Loucy (cell line): ENCODE measurements around the gene PCMTD2.

Experiments
- H2AFZ ChIP-seq: fragments of 200-600 bp; sonication (generic); 2 replicates; pipeline ENCODE4 v1.6.0; 2016; ENCODE audit warnings: antibody characterized with exemption, mild to moderate bottlenecking, low read length, moderate library complexity
- H3F3A ChIP-seq: fragments of 200-600 bp; 2 replicates; pipeline ENCODE4 v1.6.0; 2016; ENCODE audit warnings: antibody characterized with exemption, low read depth, mild to moderate bottlenecking
- H3K27me3 ChIP-seq: fragments of 200-600 bp; sonication (generic); 2 replicates; pipeline ENCODE4 v1.6.1; 2014; ENCODE audit warnings: low read length, mild to moderate bottlenecking; ENCODE audit not compliant: insufficient read depth, poor library complexity, severe bottlenecking
- H3K36me3 ChIP-seq: fragments of 200-600 bp; sonication (generic); 2 replicates; pipeline ENCODE4 v1.6.1; 2016; ENCODE audit warnings: low read length; ENCODE audit not compliant: insufficient read depth
- H3K4me1 ChIP-seq: fragments of 200-600 bp; sonication (generic); 2 replicates; pipeline ENCODE4 v1.5.1; 2014; ENCODE audit warnings: low read length, mild to moderate bottlenecking; ENCODE audit not compliant: insufficient read depth, poor library complexity, severe bottlenecking
- H3K4me2 ChIP-seq: fragments of 200-600 bp; sonication (generic); 2 replicates; pipeline ENCODE4 v1.6.0; 2014; ENCODE audit warnings: antibody characterized with exemption, low read length, low read depth, mild to moderate bottlenecking; ENCODE audit not compliant: poor library complexity, severe bottlenecking
- H3K4me3 ChIP-seq: fragments of 200-600 bp; sonication (generic); 2 replicates; pipeline ENCODE4 v1.5.1; 2014; ENCODE audit warnings: low read length, mild to moderate bottlenecking, mixed read lengths; ENCODE audit not compliant: poor library complexity, severe bottlenecking
- H3K79me2 ChIP-seq: fragments of 200-600 bp; sonication (generic); 2 replicates; pipeline ENCODE4 v1.6.1; 2014; ENCODE audit warnings: low read length; ENCODE audit not compliant: insufficient read depth
- H3K9ac ChIP-seq: fragments of 200-600 bp; sonication (generic); 2 replicates; pipeline ENCODE4 v1.6.0; 2014; ENCODE audit warnings: mild to moderate bottlenecking, low read depth, low read length, moderate library complexity; ENCODE audit not compliant: poor library complexity, severe bottlenecking
- H3K9me2 ChIP-seq: fragments of 200-600 bp; sonication (generic); replicated peaks from 2 replicates; pipeline ENCODE4 v1.6.1; 2016; ENCODE audit warnings: low read depth, low read length, mixed read lengths
- H3K9me3 ChIP-seq: fragments of 200-600 bp; sonication (generic); 2 replicates; pipeline ENCODE4 v1.6.1; 2014; ENCODE audit warnings: mild to moderate bottlenecking, antibody characterized with exemption, low read length, low read depth; ENCODE audit not compliant: insufficient read depth
- H4K20me1 ChIP-seq: fragments of 200-600 bp; sonication (generic); 2 replicates; pipeline ENCODE4 v1.6.0; 2014; ENCODE audit warnings: antibody characterized with exemption, low read length, mild to moderate bottlenecking; ENCODE audit not compliant: insufficient read depth, poor library complexity, severe bottlenecking
- CTCF ChIP-seq: fragments of 200-600 bp; sonication (generic); conservative IDR thresholded peaks from 2 replicates; pipeline ENCODE4 v1.5.1; 2014; ENCODE audit warnings: mild to moderate bottlenecking, antibody characterized with exemption, low read length
- EZH2phosphoT487 ChIP-seq: fragments of 200-600 bp; IDR thresholded peaks from 2 replicates; pipeline ENCODE4 v1.6.1; 2018; ENCODE audit warnings: antibody characterized with exemption, mild to moderate bottlenecking, moderate library complexity, borderline replicate concordance

The PCMTD2 gene

DNA sequence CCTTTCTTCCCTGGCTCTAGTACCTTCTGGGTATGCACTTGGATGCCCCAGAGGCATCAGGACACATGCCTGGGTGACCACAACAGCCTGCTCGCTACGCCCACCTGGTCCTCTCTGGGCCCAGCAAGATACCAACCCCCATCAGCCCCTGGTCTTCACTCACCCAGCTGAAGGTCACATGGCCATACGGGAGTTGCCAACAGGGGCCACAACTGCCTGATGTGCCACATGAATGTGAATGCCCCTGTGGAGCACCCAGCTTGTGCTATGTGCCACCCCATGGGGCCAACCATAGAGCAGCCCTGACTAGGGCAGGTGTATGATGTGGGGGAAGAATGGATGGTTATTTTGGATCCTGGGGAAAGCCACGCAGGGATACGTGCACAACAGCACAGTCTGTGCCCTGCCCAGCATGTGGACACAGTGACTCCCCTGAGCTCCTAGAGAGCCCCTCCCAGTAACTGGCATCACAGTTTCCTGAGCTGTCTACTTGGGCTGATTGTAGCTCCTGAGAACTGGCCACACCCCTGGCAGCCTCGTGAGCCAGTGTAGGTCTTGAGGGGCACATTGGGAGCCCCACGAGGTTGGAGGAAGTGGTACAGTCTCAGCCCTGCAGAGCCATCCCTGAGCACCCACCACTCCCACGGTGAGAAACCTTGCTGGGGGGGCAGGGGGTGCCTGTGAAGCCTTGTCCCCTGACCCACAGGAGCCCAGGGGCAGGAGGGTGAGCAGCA lies 10.5 kb upstream of the PCMTD2 start:
- Histone ChIP-seq H3K27me3 (no peaks in the 10 kb centered on the region), H3K4me2 (no peak overlapping the region)
- TF ChIP-seq CTCF: no peak
- no peak for TF ChIP-seq EZH2phosphoT487

GRCh38 chr20:64245746-64246595 lies 9.6 kb upstream of the PCMTD2 start:
- H3K27me3 ChIP-seq: no peaks in the 10 kb centered on the region
- TF ChIP-seq EZH2phosphoT487: no peak
- TF ChIP-seq CTCF: no peak
- no peaks in the 10 kb centered on the region for H3K4me1 ChIP-seq

More for the DNA sequence above, 10.5 kb upstream of the PCMTD2 start:
- H4K20me1 ChIP-seq: no peaks in the 10 kb centered on the region
- no peaks in the 10 kb centered on the region for H3F3A ChIP-seq
- H3K9me3 ChIP-seq: peaks cover 25% of the 10 kb centered on the region; the same call in 1 of the 2 replicates
- no peak overlapping the region for H2AFZ ChIP-seq
- no peak overlapping the region for H3K9ac ChIP-seq
- H3K4me3 ChIP-seq: no peak overlapping the region
- no peaks in the 10 kb centered on the region for H3K36me3 ChIP-seq
- H3K79me2 ChIP-seq: no peaks in the 10 kb centered on the region
- H3K4me1 ChIP-seq: no peaks in the 10 kb centered on the region
- H3K9me2 ChIP-seq: no peaks in the 10 kb centered on the region

DNA sequence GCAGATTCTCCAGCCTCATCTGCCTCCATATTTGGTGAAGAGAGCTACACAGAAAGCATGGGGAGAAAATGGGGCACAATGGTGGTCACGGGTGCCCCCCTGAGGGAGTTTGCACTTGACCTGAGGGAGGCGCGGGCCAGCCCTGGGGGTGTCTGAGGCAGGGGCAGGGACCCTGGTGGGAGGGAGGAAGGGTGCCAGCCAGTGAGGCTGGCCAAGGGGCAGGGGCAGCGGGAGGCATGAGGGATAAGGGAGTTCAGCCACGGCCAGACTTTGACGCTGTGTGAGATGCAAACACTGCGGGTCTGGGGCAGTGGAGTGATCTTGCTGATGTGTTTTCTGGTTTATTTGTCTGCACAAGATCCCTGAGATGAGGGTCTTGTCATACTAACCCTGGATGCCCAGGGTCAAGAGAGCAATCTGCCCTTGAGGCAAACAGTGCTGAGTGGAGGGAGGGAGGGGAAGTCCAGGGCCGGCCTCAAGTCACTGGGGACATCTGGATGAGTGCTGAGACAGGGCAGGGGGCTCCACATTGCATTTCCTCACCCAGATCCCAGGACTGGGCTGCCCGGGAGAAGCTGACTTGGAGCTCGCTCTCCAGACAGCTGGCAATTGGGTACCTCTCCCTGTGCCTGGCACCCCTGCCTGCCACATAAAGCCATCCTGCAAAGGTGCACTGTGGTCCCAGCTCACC lies 8.8 kb upstream of the PCMTD2 start:
- Histone ChIP-seq H3K4me2 (no peak overlapping the region), H3F3A (no peaks in the 10 kb centered on the region), H3K36me3 (no peaks in the 10 kb centered on the region), H4K20me1 (no peaks in the 10 kb centered on the region), H3K4me3 (no peak overlapping the region), H3K4me1 (no peaks in the 10 kb centered on the region), H3K79me2 (no peaks in the 10 kb centered on the region), H3K9ac (no peak overlapping the region), H3K9me3 (peaks cover 20% of the 10 kb centered on the region; the same call in 1 of the 2 replicates), H3K9me2 (no peaks in the 10 kb centered on the region), H2AFZ (no peak overlapping the region), H3K27me3 (no peaks in the 10 kb centered on the region)
- TF ChIP-seq EZH2phosphoT487: no peak
- no peak for TF ChIP-seq CTCF

More at GRCh38 chr20:64245746-64246595, 9.6 kb upstream of the PCMTD2 start:
- H3K9me3 ChIP-seq: peaks cover 21% of the 10 kb centered on the region; the same call in 1 of the 2 replicates
- H3K9ac ChIP-seq: no peak overlapping the region
- H4K20me1 ChIP-seq: no peaks in the 10 kb centered on the region
- H2AFZ ChIP-seq: no peak overlapping the region
- no peaks in the 10 kb centered on the region for H3K36me3 ChIP-seq
- H3K4me2 ChIP-seq: no peak overlapping the region
- H3K9me2 ChIP-seq: no peaks in the 10 kb centered on the region
- H3K4me3 ChIP-seq: no peak overlapping the region
- H3F3A ChIP-seq: no peaks in the 10 kb centered on the region
- no peaks in the 10 kb centered on the region for H3K79me2 ChIP-seq
